ENCODE results near the gene LPP. TPM values are rescaled to one million over a fixed set of nuclear protein-coding genes. Genes with fewer than 3 reads are reported as not detected.

Gene LPP
- total and polyA plus RNA-seq, 2 of the 4 experiments (the other 2 are of a cell fraction) = 16.0 to 130 TPM

DNA sequence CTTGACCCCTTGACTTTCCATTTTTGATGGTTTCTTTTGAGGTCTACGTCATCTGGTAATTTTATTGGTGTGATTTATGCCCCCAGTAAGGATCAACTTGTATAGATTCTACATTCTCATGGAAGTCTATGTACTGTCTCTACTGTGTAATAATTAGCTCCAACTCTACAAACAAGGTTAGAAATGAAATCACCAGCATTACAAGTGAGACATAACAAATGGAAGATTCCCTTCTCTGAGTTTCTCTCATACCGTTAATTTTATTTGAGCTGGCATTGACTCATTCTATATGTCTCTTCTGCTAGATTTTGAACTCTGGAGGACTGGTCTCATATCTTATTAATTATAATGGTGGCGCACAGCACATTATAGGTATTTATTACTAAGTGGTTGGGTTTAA lies 138.9 kb downstream of the LPP start:
- no peak for DNase-seq
- dilution Hi-C loops (cut with HindIII; ENCODE audit: low sequenced_read_pairs, unreplicated experiment) = no loop called here

More for the DNA sequence above, 138.9 kb downstream of the LPP start:
- Histone ChIP-seq H3K27me3 (ENCODE audit: control insufficient read depth, insufficient read depth, low read length) (no peaks in the 10 kb centered on the region), H3K18ac (ENCODE audit: low read depth, low read length) (no peak overlapping the region), H2AK9ac (replicated peaks; ENCODE audit: low read depth, low read length, poor library complexity) (no peak overlapping the region), H3K4me1 (ENCODE audit: control insufficient read depth, insufficient read depth, low read length) (peaks cover 29% of the 10 kb centered on the region), H3K23ac (ENCODE audit: low read depth, low read length) (no peak overlapping the region), H2BK120ac (ENCODE audit: low read depth, low read length) (no peak overlapping the region), H3K4me3 (ENCODE audit: insufficient read depth, low read depth, low read length) (no peak overlapping the region), H3K56ac (ENCODE audit: extremely low read depth, insufficient read depth, low read length) (no peak overlapping the region), H4K20me1 (ENCODE audit: insufficient read depth, low read length) (peaks cover 36% of the 10 kb centered on the region), H3K79me1 (ENCODE audit: low read depth in 1 of 2, low read length in 2 of 2) (peaks cover 46 to 68% of the 10 kb centered on the region in 2 experiments), H3K14ac (replicated peaks; ENCODE audit: low read depth, low read length) (no peak overlapping the region), H4K8ac (ENCODE audit: low read depth in 2 of 2, low read length in 2 of 2) (no peak overlapping the region), H4K91ac (ENCODE audit: insufficient read depth, low read depth, low read length) (no peak overlapping the region), H3K9ac (ENCODE audit: low read depth, low read length) (no peak overlapping the region), H3K4me2 (ENCODE audit: low read depth, low read length) (no peak overlapping the region), H3K27ac (ENCODE audit: insufficient read depth, low read length) (no peak overlapping the region), H3K9me3 (ENCODE audit: control insufficient read depth, insufficient read depth, low read length) (no peaks in the 10 kb centered on the region), H2BK15ac (ENCODE audit: low read depth, low read length) (no peak overlapping the region), H2BK20ac (ENCODE audit: low read depth, low read length) (no peak overlapping the region), H3K9me1 (ENCODE audit: insufficient read depth, low read length) (peaks cover 33% of the 10 kb centered on the region), H3K36me3 (ENCODE audit: control insufficient read depth, insufficient read depth, low read length) (peaks cover 9% of the 10 kb centered on the region), H2AFZ (replicated peaks; ENCODE audit: low read length, poor library complexity) (no peak overlapping the region), H3K4ac (ENCODE audit: low read depth, low read length) (no peak overlapping the region), H4K5ac (ENCODE audit: low read depth, low read length) (no peak overlapping the region), H2BK5ac (ENCODE audit: low read depth, low read length, poor library complexity, severe bottlenecking) (peak overlapping the region; percentile 3), H2AK5ac (ENCODE audit: low read depth, low read length) (no peak overlapping the region)
- in situ Hi-C loops (cut with MboI; ENCODE audit: low sequenced_read_pairs) = no loop called here
- TF ChIP-seq SMC3 (IDR thresholded peaks at IDR 0.05; ENCODE audit: low read depth, low read length) (no peak), POLR2A (IDR thresholded peaks at IDR 0.05; ENCODE audit: low read depth, low read length) (no peak), RAD21 (IDR thresholded peaks at IDR 0.05; ENCODE audit: low read length) (no peak), MAFK (IDR thresholded peaks at IDR 0.05; ENCODE audit: low read depth, low read length) (no peak), MAZ (IDR thresholded peaks at IDR 0.05; ENCODE audit: borderline replicate concordance, low read depth, low read length) (no peak), FOS (IDR thresholded peaks at IDR 0.05; ENCODE audit: low read depth, low read length) (no peak), BHLHE40 (IDR thresholded peaks at IDR 0.05; ENCODE audit: low read depth, low read length) (no peak)
- intact Hi-C loops (cut with micrococcal nuclease) = no loop called here
- no CpG with 5 or more reads among the region's 3 CpGs for WGBS, 2 experiments (ENCODE audit: extremely low coverage in 2 of 2, insufficient read length in 1 of 2)
- BruUV-seq (replicated peaks) = no TSS peak
- CTCF ChIA-PET = interaction anchor here (0.6 kb wide), 1 partner anchor 22 kb away, joined by 3 read pairs; no protein-coding TSS in a partner anchor
- no peak for ATAC-seq (ENCODE audit: low read depth)
- POLR2A ChIA-PET (ENCODE audit: unreplicated experiment) = no interaction called here
